H9 (cell line): ENCODE measurements around the gene UFM1. TPM values are rescaled to one million over a fixed set of nuclear protein-coding genes. Genes with fewer than 3 reads are reported as not detected.

Experiments
- DNase-seq: peaks from one replicate; pipeline ENCODE4 v3.0.0-alpha.2; 2017
- H2AFZ ChIP-seq: one replicate; pipeline ENCODE4 v1.6.1; 2013; ENCODE audit warnings: mild to moderate bottlenecking, low read length, control low read depth, moderate library complexity
- H2AK5ac ChIP-seq: 2 replicates; pipeline ENCODE4 v1.6.1; 2013; ENCODE audit warnings: low read length, control low read depth, mixed read lengths; ENCODE audit not compliant: insufficient read length
- H2BK120ac ChIP-seq: one replicate; pipeline ENCODE4 v1.6.1; 2013; ENCODE audit warnings: low read depth, mild to moderate bottlenecking, low read length, control low read depth, inconsistent platforms; ENCODE audit not compliant: poor library complexity, severe bottlenecking
- H2BK12ac ChIP-seq: 2 replicates; pipeline ENCODE4 v1.6.1; 2013; ENCODE audit warnings: low read length, control low read depth, mixed read lengths, low read depth; ENCODE audit not compliant: insufficient read length
- H2BK15ac ChIP-seq: 2 replicates; pipeline ENCODE4 v1.6.1; 2013; ENCODE audit warnings: low read depth, low read length, control low read depth
- H2BK20ac ChIP-seq: one replicate; pipeline ENCODE4 v1.6.1; 2013; ENCODE audit warnings: low read depth, mild to moderate bottlenecking, low read length, control low read depth, inconsistent platforms; ENCODE audit not compliant: poor library complexity, severe bottlenecking
- H2BK5ac ChIP-seq: 2 replicates; pipeline ENCODE4 v1.6.1; 2013; ENCODE audit warnings: low read length, control low read depth, mixed read lengths; ENCODE audit not compliant: insufficient read length
- H3K14ac ChIP-seq: 2 replicates; pipeline ENCODE4 v1.6.1; 2013; ENCODE audit warnings: low read length, control low read depth; ENCODE audit not compliant: insufficient read depth
- H3K18ac ChIP-seq: 2 replicates; pipeline ENCODE4 v1.6.1; 2013; ENCODE audit warnings: low read depth, mild to moderate bottlenecking, mixed read lengths, low read length, control low read depth; ENCODE audit not compliant: insufficient read length
- H3K23ac ChIP-seq: 2 replicates; pipeline ENCODE4 v1.6.1; 2013; ENCODE audit warnings: low read length, control low read depth, mixed read lengths, low read depth; ENCODE audit not compliant: insufficient read length
- H3K23me2 ChIP-seq: 2 replicates; pipeline ENCODE4 v1.6.1; 2013; ENCODE audit warnings: low read depth, mild to moderate bottlenecking, mixed read lengths, low read length, control low read depth; ENCODE audit not compliant: insufficient read length, poor library complexity, severe bottlenecking
- H3K27ac ChIP-seq: 2 replicates; pipeline ENCODE4 v1.5.1; 2013; ENCODE audit warnings: low read length, control low read depth, mixed read lengths, low read depth; ENCODE audit not compliant: insufficient read length
- H3K27me3 ChIP-seq: 2 replicates; pipeline ENCODE4 v1.6.1; 2013; ENCODE audit warnings: low read length, control low read depth, inconsistent platforms; ENCODE audit not compliant: insufficient read depth
- H3K4ac ChIP-seq: 2 replicates; pipeline ENCODE4 v1.6.1; 2013; ENCODE audit warnings: low read depth, mild to moderate bottlenecking, control low read depth, inconsistent platforms, low read length, moderate library complexity
- H3K4me1 ChIP-seq: 2 replicates; pipeline ENCODE4 v1.6.1; 2013; ENCODE audit warnings: low read length, control low read depth, inconsistent platforms; ENCODE audit not compliant: insufficient read depth
- H3K4me2 ChIP-seq: 2 replicates; pipeline ENCODE4 v1.6.1; 2013; ENCODE audit warnings: low read length, control low read depth, mixed read lengths; ENCODE audit not compliant: insufficient read length, insufficient read depth
- H3K56ac ChIP-seq: 2 replicates; pipeline ENCODE4 v1.6.1; 2013; ENCODE audit warnings: low read depth, mild to moderate bottlenecking, mixed read lengths, low read length, control low read depth; ENCODE audit not compliant: insufficient read length
- H3K79me1 ChIP-seq: 2 replicates; pipeline ENCODE4 v1.6.1; 2013; ENCODE audit warnings: low read depth, mild to moderate bottlenecking, moderate library complexity, low read length, control low read depth, inconsistent platforms; ENCODE audit not compliant: insufficient read depth, poor library complexity, severe bottlenecking
- H3K79me2 ChIP-seq: 2 replicates; pipeline ENCODE4 v1.6.1; 2013; ENCODE audit warnings: low read length, control low read depth, inconsistent platforms; ENCODE audit not compliant: insufficient read depth
- H3K9ac ChIP-seq: 2 replicates; pipeline ENCODE4 v1.6.1; 2013; ENCODE audit warnings: low read length, control low read depth, mixed read lengths; ENCODE audit not compliant: insufficient read length; ENCODE audit errors: extremely low read depth
- H3K9me3 ChIP-seq: one replicate; pipeline ENCODE4 v1.6.1; 2013; ENCODE audit warnings: low read depth, low read length, inconsistent platforms; ENCODE audit not compliant: control insufficient read depth
- H3T11ph ChIP-seq: one replicate; pipeline ENCODE4 v1.6.1; 2013; ENCODE audit warnings: mild to moderate bottlenecking, low read length, control low read depth, inconsistent platforms
- H4K20me1 ChIP-seq: one replicate; pipeline ENCODE4 v1.6.1; 2013; ENCODE audit not compliant: control insufficient read depth, insufficient read length, insufficient read depth
- H4K5ac ChIP-seq: 2 replicates; pipeline ENCODE4 v1.6.1; 2013; ENCODE audit warnings: low read depth, mild to moderate bottlenecking, mixed read lengths, low read length, control low read depth; ENCODE audit not compliant: insufficient read length
- H4K8ac ChIP-seq: replicated peaks from 2 replicates; pipeline ENCODE4 v1.6.1; 2013; ENCODE audit warnings: low read length, control low read depth, mixed read lengths, low read depth; ENCODE audit not compliant: insufficient read length
- H4K91ac ChIP-seq: 2 replicates; pipeline ENCODE4 v1.6.1; 2013; ENCODE audit warnings: low read depth, mild to moderate bottlenecking, moderate library complexity, mixed read lengths, low read length, control low read depth; ENCODE audit not compliant: insufficient read length
- H3K27ac Mint-ChIP-seq, 3 experiments: 2 replicates in 2 of 3; 3 replicates in 1 of 3; pipeline ENCODE4 v1.8.0; 2020 to 2021; ENCODE audit warnings: mixed read lengths in 3 of 3, mild to moderate bottlenecking in 1 of 3, moderate library complexity in 1 of 3
- H3K27me3 Mint-ChIP-seq: 2 replicates; pipeline ENCODE4 v1.8.0; 2021; ENCODE audit warnings: low read depth, mild to moderate bottlenecking, moderate library complexity, mixed read lengths
- H3K36me3 Mint-ChIP-seq, 3 experiments: 2 replicates in 2 of 3; 3 replicates in 1 of 3; pipeline ENCODE4 v1.8.0; 2020 to 2021; ENCODE audit warnings: low read depth in 3 of 3, mixed read lengths in 3 of 3; ENCODE audit not compliant: insufficient read depth in 1 of 3
- H3K4me1 Mint-ChIP-seq, 2 experiments: 2 replicates each; pipeline ENCODE4 v1.8.0; 2020; ENCODE audit warnings: mixed read lengths in 2 of 2
- H3K4me3 Mint-ChIP-seq, 2 experiments: 2 replicates in 1 of 2; 3 replicates in 1 of 2; pipeline ENCODE4 v1.8.0; 2020 to 2021; ENCODE audit warnings: mild to moderate bottlenecking in 2 of 2, mixed read lengths in 2 of 2, moderate library complexity in 1 of 2
- H3K9me3 Mint-ChIP-seq, 2 experiments: 2 replicates in 1 of 2; 3 replicates in 1 of 2; pipeline ENCODE4 v1.8.0; 2020; ENCODE audit warnings: mild to moderate bottlenecking in 2 of 2, mixed read lengths in 2 of 2, moderate library complexity in 1 of 2
- CTCF ChIP-seq: fragments of 200-600 bp; sonication (generic); conservative IDR thresholded peaks from 3 replicates; pipeline ENCODE4 v1.8.0; 2021; ENCODE audit warnings: antibody characterized with exemption, mild to moderate bottlenecking
- total RNA-seq: library from RNA; stranded (reverse); gene quantifications from 2 replicates; pipeline ENCODE4 v1.2.1, GENCODE V29; 2021

The UFM1 gene
- total RNA-seq, 1 experiment from 2014 or later, result 57.3 TPM

DNA sequence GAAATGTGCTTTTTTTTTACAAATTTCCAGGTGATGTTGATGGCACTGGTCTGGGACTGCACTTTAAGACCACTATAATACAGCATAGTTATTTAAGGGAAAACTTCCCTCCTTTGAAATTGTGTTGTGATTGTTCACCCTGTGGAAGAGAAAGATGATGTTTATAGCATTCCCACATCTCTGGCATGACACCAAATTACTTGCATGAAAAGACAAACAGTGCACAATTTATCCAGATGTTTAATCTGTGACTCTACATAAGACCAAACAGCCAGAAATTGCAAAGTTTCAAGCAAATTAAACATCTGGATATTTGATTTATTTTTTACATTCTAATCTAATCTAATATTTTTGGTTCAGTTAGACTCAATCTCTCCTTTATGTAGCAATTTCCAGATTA, 51.6 kb downstream of the UFM1 start:
- Histone ChIP-seq H3K79me1 (no peaks in the 10 kb centered on the region), H2BK5ac (no peak overlapping the region), H3K27ac (no peak overlapping the region), H4K20me1 (no peaks in the 10 kb centered on the region), H2AK5ac (no peak overlapping the region), H3K23ac (no peak overlapping the region), H4K8ac (no peak overlapping the region), H2BK15ac (no peak overlapping the region), H2AFZ (no peak overlapping the region), H3K4me1 (no peaks in the 10 kb centered on the region), H2BK20ac (no peak overlapping the region), H3K23me2 (no peaks in the 10 kb centered on the region), H3K4ac (no peak overlapping the region), H3T11ph (no peak overlapping the region), H3K9ac (no peak overlapping the region), H3K4me2 (no peak overlapping the region), H3K79me2 (no peaks in the 10 kb centered on the region), H3K18ac (no peak overlapping the region), H3K27me3 (no peaks in the 10 kb centered on the region), H3K9me3 (no peaks in the 10 kb centered on the region), H4K5ac (no peak overlapping the region), H2BK12ac (no peak overlapping the region), H4K91ac (no peak overlapping the region), H3K56ac (no peak overlapping the region), H2BK120ac (no peak overlapping the region), H3K14ac (no peak overlapping the region)
- H3K4me1 Mint-ChIP-seq, result peaks cover 0 to 1% of the 10 kb centered on the region in 2 experiments; a peak in 1 of 4 replicates
- no peaks in the 10 kb centered on the region; the same call in 1 of the 2 replicates for H3K27me3 Mint-ChIP-seq
- DNase-seq, result no peak
- no peaks in the 10 kb centered on the region; a peak in 1 of 7 replicates for H3K36me3 Mint-ChIP-seq
- no peak for TF ChIP-seq CTCF
- peaks cover 0 to 5% of the 10 kb centered on the region in 2 experiments; a peak in 2 of 5 replicates for H3K9me3 Mint-ChIP-seq
- H3K4me3 Mint-ChIP-seq, result no peak overlapping the region
- H3K27ac Mint-ChIP-seq, result peak overlapping the region in 1 of 3 experiments; percentile 43; a peak in 1 of 7 replicates
